ENCODE data around the gene CCDC85C. TPM values are rescaled to one million over a fixed set of nuclear protein-coding genes. Genes with fewer than 3 reads are reported as not detected.

Gene CCDC85C
- total and polyA plus RNA-seq, 2 of the 4 experiments (the other 2 are of a cell fraction), result 16.0 to 19.0 TPM

DNA sequence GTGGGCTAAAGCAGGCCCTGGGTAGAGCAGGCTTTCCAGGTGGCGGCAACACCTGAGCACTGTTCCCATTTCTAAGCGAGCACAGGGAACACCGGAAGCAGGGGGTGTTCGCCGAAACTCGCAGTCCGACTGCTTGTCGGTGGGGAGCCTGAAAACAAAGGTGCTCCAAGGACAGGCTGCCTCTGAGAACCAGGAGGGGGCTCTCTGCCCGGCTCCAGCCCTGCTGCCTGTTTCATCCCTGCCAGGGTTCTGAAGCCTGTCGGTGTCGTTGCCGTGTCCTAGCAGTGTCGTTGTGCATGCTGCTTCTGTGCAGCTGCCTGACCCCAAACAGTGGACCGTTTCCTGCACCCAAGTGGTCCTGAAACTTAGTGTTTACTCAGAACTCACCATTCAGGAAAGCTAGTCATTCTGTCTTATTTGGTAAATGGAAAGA, 101.0 kb downstream of the CCDC85C start:
- Histone ChIP-seq H4K8ac (ENCODE audit: low read depth in 2 of 2, low read length in 2 of 2) (no peak overlapping the region), H3K14ac (replicated peaks; ENCODE audit: low read depth, low read length) (no peak overlapping the region), H3K4me2 (ENCODE audit: low read depth, low read length) (no peak overlapping the region), H2BK15ac (ENCODE audit: low read depth, low read length) (no peak overlapping the region), H2BK20ac (ENCODE audit: low read depth, low read length) (no peak overlapping the region), H3K4ac (ENCODE audit: low read depth, low read length) (no peak overlapping the region), H3K23ac (ENCODE audit: low read depth, low read length) (no peak overlapping the region), H3K79me1 (ENCODE audit: low read depth in 1 of 2, low read length in 2 of 2) (peaks cover 12 to 33% of the 10 kb centered on the region in 2 experiments; a peak in 3 of 4 replicates), H3K27me3 (ENCODE audit: control insufficient read depth, insufficient read depth, low read length) (no peaks in the 10 kb centered on the region), H3K27ac (ENCODE audit: insufficient read depth, low read length) (no peak overlapping the region), H4K91ac (ENCODE audit: insufficient read depth, low read depth, low read length) (no peak overlapping the region), H2BK5ac (ENCODE audit: low read depth, low read length, poor library complexity, severe bottlenecking) (no peak overlapping the region), H2AK9ac (replicated peaks; ENCODE audit: low read depth, low read length, poor library complexity) (no peak overlapping the region), H3K9me1 (ENCODE audit: insufficient read depth, low read length) (no peaks in the 10 kb centered on the region), H2AK5ac (ENCODE audit: low read depth, low read length) (no peak overlapping the region), H2AFZ (replicated peaks; ENCODE audit: low read length, poor library complexity) (no peak overlapping the region), H3K36me3 (ENCODE audit: control insufficient read depth, insufficient read depth, low read length) (peaks cover 66% of the 10 kb centered on the region), H3K9me3 (ENCODE audit: control insufficient read depth, insufficient read depth, low read length) (no peaks in the 10 kb centered on the region), H3K9ac (ENCODE audit: low read depth, low read length) (no peak overlapping the region), H4K5ac (ENCODE audit: low read depth, low read length) (no peak overlapping the region), H3K56ac (ENCODE audit: extremely low read depth, insufficient read depth, low read length) (no peak overlapping the region), H4K20me1 (ENCODE audit: insufficient read depth, low read length) (peaks cover 4% of the 10 kb centered on the region; the same call in 1 of the 2 replicates), H3K18ac (ENCODE audit: low read depth, low read length) (no peak overlapping the region), H3K4me1 (ENCODE audit: control insufficient read depth, insufficient read depth, low read length) (no peaks in the 10 kb centered on the region), H3K4me3 (ENCODE audit: insufficient read depth, low read depth, low read length) (no peak overlapping the region), H2BK120ac (ENCODE audit: low read depth, low read length) (no peak overlapping the region)
- 73% methylated on average over 10 of the region's 14 CpGs; no CpG with 5 or more reads in 1 of the 2 experiments for WGBS, 2 experiments (ENCODE audit: extremely low coverage in 2 of 2, insufficient read length in 1 of 2)
- TF ChIP-seq FOS (IDR thresholded peaks at IDR 0.05; ENCODE audit: low read depth, low read length), result no peak
- TF ChIP-seq POLR2A (IDR thresholded peaks at IDR 0.05; ENCODE audit: low read depth, low read length), result no peak
- no peak for TF ChIP-seq CEBPB (IDR thresholded peaks at IDR 0.05; ENCODE audit: low read depth, low read length)
- no peak for TF ChIP-seq RFX5 (IDR thresholded peaks at IDR 0.05; ENCODE audit: low read depth, low read length)
- TF ChIP-seq SMC3 (IDR thresholded peaks at IDR 0.05; ENCODE audit: low read depth, low read length), result no peak
- no peak for TF ChIP-seq RCOR1 (IDR thresholded peaks at IDR 0.05; ENCODE audit: insufficient replicate concordance, low read length)
- no peak for TF ChIP-seq BHLHE40 (IDR thresholded peaks at IDR 0.05; ENCODE audit: low read depth, low read length)
- TF ChIP-seq MXI1 (IDR thresholded peaks at IDR 0.05; ENCODE audit: borderline replicate concordance, low read depth, low read length), result no peak
- TF ChIP-seq, protein P1, sequence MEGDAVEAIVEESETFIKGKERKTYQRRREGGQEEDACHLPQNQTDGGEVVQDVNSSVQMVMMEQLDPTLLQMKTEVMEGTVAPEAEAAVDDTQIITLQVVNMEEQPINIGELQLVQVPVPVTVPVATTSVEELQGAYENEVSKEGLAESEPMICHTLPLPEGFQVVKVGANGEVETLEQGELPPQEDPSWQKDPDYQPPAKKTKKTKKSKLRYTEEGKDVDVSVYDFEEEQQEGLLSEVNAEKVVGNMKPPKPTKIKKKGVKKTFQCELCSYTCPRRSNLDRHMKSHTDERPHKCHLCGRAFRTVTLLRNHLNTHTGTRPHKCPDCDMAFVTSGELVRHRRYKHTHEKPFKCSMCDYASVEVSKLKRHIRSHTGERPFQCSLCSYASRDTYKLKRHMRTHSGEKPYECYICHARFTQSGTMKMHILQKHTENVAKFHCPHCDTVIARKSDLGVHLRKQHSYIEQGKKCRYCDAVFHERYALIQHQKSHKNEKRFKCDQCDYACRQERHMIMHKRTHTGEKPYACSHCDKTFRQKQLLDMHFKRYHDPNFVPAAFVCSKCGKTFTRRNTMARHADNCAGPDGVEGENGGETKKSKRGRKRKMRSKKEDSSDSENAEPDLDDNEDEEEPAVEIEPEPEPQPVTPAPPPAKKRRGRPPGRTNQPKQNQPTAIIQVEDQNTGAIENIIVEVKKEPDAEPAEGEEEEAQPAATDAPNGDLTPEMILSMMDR (conservative IDR thresholded peaks at IDR 0.05; ENCODE audit: low read depth, low read length), result no peak
- no peak for TF ChIP-seq MAZ (IDR thresholded peaks at IDR 0.05; ENCODE audit: borderline replicate concordance, low read depth, low read length)
- TF ChIP-seq, protein P2, sequence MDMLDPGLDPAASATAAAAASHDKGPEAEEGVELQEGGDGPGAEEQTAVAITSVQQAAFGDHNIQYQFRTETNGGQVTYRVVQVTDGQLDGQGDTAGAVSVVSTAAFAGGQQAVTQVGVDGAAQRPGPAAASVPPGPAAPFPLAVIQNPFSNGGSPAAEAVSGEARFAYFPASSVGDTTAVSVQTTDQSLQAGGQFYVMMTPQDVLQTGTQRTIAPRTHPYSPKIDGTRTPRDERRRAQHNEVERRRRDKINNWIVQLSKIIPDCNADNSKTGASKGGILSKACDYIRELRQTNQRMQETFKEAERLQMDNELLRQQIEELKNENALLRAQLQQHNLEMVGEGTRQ (IDR thresholded peaks at IDR 0.05; ENCODE audit: low read depth, low read length), result no peak
- TF ChIP-seq, protein P3, sequence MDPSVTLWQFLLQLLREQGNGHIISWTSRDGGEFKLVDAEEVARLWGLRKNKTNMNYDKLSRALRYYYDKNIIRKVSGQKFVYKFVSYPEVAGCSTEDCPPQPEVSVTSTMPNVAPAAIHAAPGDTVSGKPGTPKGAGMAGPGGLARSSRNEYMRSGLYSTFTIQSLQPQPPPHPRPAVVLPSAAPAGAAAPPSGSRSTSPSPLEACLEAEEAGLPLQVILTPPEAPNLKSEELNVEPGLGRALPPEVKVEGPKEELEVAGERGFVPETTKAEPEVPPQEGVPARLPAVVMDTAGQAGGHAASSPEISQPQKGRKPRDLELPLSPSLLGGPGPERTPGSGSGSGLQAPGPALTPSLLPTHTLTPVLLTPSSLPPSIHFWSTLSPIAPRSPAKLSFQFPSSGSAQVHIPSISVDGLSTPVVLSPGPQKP (IDR thresholded peaks at IDR 0.05; ENCODE audit: borderline replicate concordance, low read depth, low read length), result no peak
- no peak for TF ChIP-seq MAFK (IDR thresholded peaks at IDR 0.05; ENCODE audit: low read depth, low read length)
- no peak for TF ChIP-seq RAD21 (IDR thresholded peaks at IDR 0.05; ENCODE audit: low read length)
- TF ChIP-seq CHD1 (IDR thresholded peaks at IDR 0.05; ENCODE audit: low read depth, low read length), result no peak
- TF ChIP-seq NFE2L2 (IDR thresholded peaks at IDR 0.05; ENCODE audit: low read depth, low read length), result no peak
- intact Hi-C loops (cut with micrococcal nuclease) (no loop called here), in situ Hi-C loops (cut with MboI; ENCODE audit: low sequenced_read_pairs) (no loop called here), dilution Hi-C loops (cut with HindIII; ENCODE audit: low sequenced_read_pairs, unreplicated experiment) (no loop called here)
- BruUV-seq (replicated peaks), result no TSS peak
- POLR2A ChIA-PET (ENCODE audit: unreplicated experiment), result no interaction called here
- no peak for DNase-seq
- no peak for ATAC-seq (ENCODE audit: low read depth)
- CTCF ChIA-PET, result no interaction called here
